ENCODE results near the gene FOXJ2.
"Not testable (repeated sequence)": the region's sequence is repeated elsewhere in the genome, so short reads cannot be mapped to it uniquely, and the experiment has no call there.

The FOXJ2 gene

DNA sequence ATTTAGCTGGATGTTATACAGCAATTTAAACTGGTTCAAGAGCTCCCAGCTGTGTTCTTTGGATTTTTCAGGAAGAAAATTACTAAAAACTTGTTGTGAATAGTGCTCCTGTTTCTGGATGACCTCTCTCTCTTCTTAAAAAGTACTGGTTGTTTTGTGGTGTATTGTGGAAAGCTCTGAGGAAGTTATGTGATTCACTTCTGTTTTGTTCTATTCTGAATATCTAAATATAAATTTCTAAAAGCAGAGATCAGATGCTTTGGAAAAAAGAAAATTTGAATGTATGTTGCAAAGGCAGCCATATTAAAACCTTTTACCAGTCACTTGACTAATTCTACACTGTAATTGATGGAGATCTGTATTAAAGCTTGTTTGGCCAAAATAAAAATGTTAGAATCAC lies 37.1 kb downstream of the FOXJ2 start:
- Histone ChIP-seq H3K27me3 (ENCODE audit: insufficient read depth, low read length, poor library complexity) (no peaks in the 10 kb centered on the region), H3K23ac (ENCODE audit: low read length) (no peak overlapping the region), H3K4me1 (ENCODE audit: control insufficient read depth, low read depth, low read length) (no peaks in the 10 kb centered on the region), H3K36me3 (ENCODE audit: control insufficient read depth, insufficient read depth, low read length) (no peaks in the 10 kb centered on the region), H3K4ac (ENCODE audit: low read depth, low read length) (no peak overlapping the region), H2BK15ac (replicated peaks; ENCODE audit: low read depth) (no peak overlapping the region), H4K5ac (ENCODE audit: low read length) (no peak overlapping the region), H2AK5ac (ENCODE audit: low read length) (no peak overlapping the region), H3K79me1 (ENCODE audit: low read length) (no peaks in the 10 kb centered on the region), H3K56ac (ENCODE audit: low read length) (no peak overlapping the region), H3K27ac (ENCODE audit: low read depth, low read length) (no peak overlapping the region), H2BK120ac (ENCODE audit: low read depth, low read length) (no peak overlapping the region), H3K9ac (ENCODE audit: low read length) (no peak overlapping the region), H4K8ac (ENCODE audit: low read depth, low read length) (no peak overlapping the region), H2BK5ac (ENCODE audit: low read length) (no peak overlapping the region), H3K18ac (ENCODE audit: low read length) (no peak overlapping the region), H3K79me2 (ENCODE audit: control insufficient read depth, insufficient read depth, low read length) (no peaks in the 10 kb centered on the region), H3K4me3 (ENCODE audit: low read length) (no peak overlapping the region), H3K4me2 (ENCODE audit: low read length) (no peak overlapping the region)
- no peak for DNase-seq

DNA sequence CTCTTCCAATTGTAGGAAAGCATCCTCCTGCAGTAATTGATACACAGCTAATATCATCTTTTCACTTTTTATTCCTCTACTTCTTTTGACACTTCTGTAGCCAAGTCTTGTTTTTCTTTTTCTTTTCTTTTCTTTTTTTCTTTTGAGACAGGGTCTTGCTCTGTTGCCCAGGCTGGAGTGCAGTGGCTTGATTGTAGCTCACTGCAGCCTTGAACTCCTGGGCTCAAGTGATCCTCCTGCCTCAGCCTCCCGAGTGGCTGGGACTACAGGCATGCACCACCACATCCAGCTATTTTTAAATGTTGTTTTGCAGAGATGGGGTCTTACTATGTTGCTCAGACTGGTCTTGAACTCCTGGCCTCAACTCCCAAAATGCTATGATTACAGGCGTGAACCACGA lies 39.3 kb downstream of the FOXJ2 start:
- not testable (repeated sequence) for DNase-seq; H3K9ac ChIP-seq (ENCODE audit: low read length); H3K4me2 ChIP-seq (ENCODE audit: low read length); H3K79me2 ChIP-seq (ENCODE audit: control insufficient read depth, insufficient read depth, low read length); H3K79me1 ChIP-seq (ENCODE audit: low read length); H3K4me3 ChIP-seq (ENCODE audit: low read length); H3K4ac ChIP-seq (ENCODE audit: low read depth, low read length); H3K56ac ChIP-seq (ENCODE audit: low read length); H3K36me3 ChIP-seq (ENCODE audit: control insufficient read depth, insufficient read depth, low read length); H3K4me1 ChIP-seq (ENCODE audit: control insufficient read depth, low read depth, low read length); H3K27me3 ChIP-seq (ENCODE audit: insufficient read depth, low read length, poor library complexity); H2AK5ac ChIP-seq (ENCODE audit: low read length); H4K5ac ChIP-seq (ENCODE audit: low read length); H4K8ac ChIP-seq (ENCODE audit: low read depth, low read length); H2BK15ac ChIP-seq (replicated peaks; ENCODE audit: low read depth); H3K18ac ChIP-seq (ENCODE audit: low read length); H3K23ac ChIP-seq (ENCODE audit: low read length); H2BK5ac ChIP-seq (ENCODE audit: low read length); H3K27ac ChIP-seq (ENCODE audit: low read depth, low read length); H2BK120ac ChIP-seq (ENCODE audit: low read depth, low read length)
- no CpG with 5 or more reads among the region's 3 CpGs for WGBS (ENCODE audit: extremely low coverage, insufficient coverage, low lambda C conversion rate)

DNA sequence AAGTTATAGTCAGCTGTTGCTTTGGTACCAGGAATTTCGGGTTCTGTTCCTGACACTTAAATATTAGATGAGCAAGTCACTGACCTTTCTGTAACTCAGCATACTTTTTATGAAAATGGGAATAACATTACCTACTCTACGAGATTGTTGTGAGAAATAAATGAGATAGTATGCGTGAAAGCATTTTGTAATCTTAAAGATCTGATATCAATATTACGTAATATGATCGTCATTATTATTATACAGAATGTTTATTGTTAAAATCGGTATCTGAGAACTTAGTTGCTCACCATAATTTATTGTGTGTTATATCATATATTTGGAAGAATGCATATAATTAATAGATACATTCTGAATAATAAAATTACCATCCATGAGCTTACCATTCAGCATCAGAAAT lies 43.4 kb downstream of the FOXJ2 start:
- Histone ChIP-seq H3K79me2 (ENCODE audit: control insufficient read depth, insufficient read depth, low read length) (no peaks in the 10 kb centered on the region), H3K4me3 (ENCODE audit: low read length) (no peak overlapping the region), H3K18ac (ENCODE audit: low read length) (no peak overlapping the region), H4K5ac (ENCODE audit: low read length) (no peak overlapping the region), H3K4me2 (ENCODE audit: low read length) (no peak overlapping the region), H4K8ac (ENCODE audit: low read depth, low read length) (no peak overlapping the region), H3K4me1 (ENCODE audit: control insufficient read depth, low read depth, low read length) (no peaks in the 10 kb centered on the region), H3K27ac (ENCODE audit: low read depth, low read length) (no peak overlapping the region), H3K27me3 (ENCODE audit: insufficient read depth, low read length, poor library complexity) (no peaks in the 10 kb centered on the region), H3K9ac (ENCODE audit: low read length) (no peak overlapping the region), H3K79me1 (ENCODE audit: low read length) (no peaks in the 10 kb centered on the region), H2BK120ac (ENCODE audit: low read depth, low read length) (no peak overlapping the region), H2BK15ac (replicated peaks; ENCODE audit: low read depth) (no peak overlapping the region), H2AK5ac (ENCODE audit: low read length) (no peak overlapping the region), H3K23ac (ENCODE audit: low read length) (no peak overlapping the region), H3K36me3 (ENCODE audit: control insufficient read depth, insufficient read depth, low read length) (no peaks in the 10 kb centered on the region), H3K4ac (ENCODE audit: low read depth, low read length) (no peak overlapping the region), H2BK5ac (ENCODE audit: low read length) (no peak overlapping the region), H3K56ac (ENCODE audit: low read length) (no peak overlapping the region)
- DNase-seq: no peak
- 100% methylated on average over 3 of the region's 6 CpGs for WGBS (ENCODE audit: extremely low coverage, insufficient coverage, low lambda C conversion rate)

DNA sequence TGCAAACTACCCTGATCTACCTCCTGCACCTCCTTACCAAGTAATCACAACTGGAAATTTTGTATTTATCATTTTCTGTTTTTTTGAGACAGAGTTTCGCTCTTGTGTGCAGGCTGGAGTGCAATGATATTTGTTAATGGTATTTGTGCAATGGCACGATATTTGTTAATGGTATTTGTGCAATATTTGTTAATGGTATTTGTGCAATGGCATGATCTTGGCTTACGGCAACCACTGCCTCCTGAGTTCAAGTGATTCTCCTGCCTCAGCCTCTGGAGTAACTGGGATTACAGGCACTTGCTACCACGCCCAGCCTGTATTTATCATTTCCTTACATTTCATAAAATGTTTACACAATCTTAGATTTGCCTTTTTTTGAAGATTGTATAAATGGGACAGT lies 43.9 kb downstream of the FOXJ2 start:
- Histone ChIP-seq H2AK5ac (ENCODE audit: low read length) (no peak overlapping the region), H2BK15ac (replicated peaks; ENCODE audit: low read depth) (no peak overlapping the region), H3K9ac (ENCODE audit: low read length) (no peak overlapping the region), H4K8ac (ENCODE audit: low read depth, low read length) (no peak overlapping the region), H3K27me3 (ENCODE audit: insufficient read depth, low read length, poor library complexity) (no peaks in the 10 kb centered on the region), H3K56ac (ENCODE audit: low read length) (no peak overlapping the region), H2BK5ac (ENCODE audit: low read length) (no peak overlapping the region), H3K36me3 (ENCODE audit: control insufficient read depth, insufficient read depth, low read length) (no peaks in the 10 kb centered on the region), H3K4me2 (ENCODE audit: low read length) (no peak overlapping the region), H3K4me3 (ENCODE audit: low read length) (no peak overlapping the region), H2BK120ac (ENCODE audit: low read depth, low read length) (no peak overlapping the region), H3K79me2 (ENCODE audit: control insufficient read depth, insufficient read depth, low read length) (no peaks in the 10 kb centered on the region), H3K23ac (ENCODE audit: low read length) (no peak overlapping the region), H3K79me1 (ENCODE audit: low read length) (no peaks in the 10 kb centered on the region), H3K4me1 (ENCODE audit: control insufficient read depth, low read depth, low read length) (peaks cover 1% of the 10 kb centered on the region), H3K27ac (ENCODE audit: low read depth, low read length) (no peak overlapping the region), H3K18ac (ENCODE audit: low read length) (no peak overlapping the region), H4K5ac (ENCODE audit: low read length) (no peak overlapping the region), H3K4ac (ENCODE audit: low read depth, low read length) (no peak overlapping the region)
- no CpG with 5 or more reads among the region's 4 CpGs for WGBS (ENCODE audit: extremely low coverage, insufficient coverage, low lambda C conversion rate)
- no peak for DNase-seq

DNA sequence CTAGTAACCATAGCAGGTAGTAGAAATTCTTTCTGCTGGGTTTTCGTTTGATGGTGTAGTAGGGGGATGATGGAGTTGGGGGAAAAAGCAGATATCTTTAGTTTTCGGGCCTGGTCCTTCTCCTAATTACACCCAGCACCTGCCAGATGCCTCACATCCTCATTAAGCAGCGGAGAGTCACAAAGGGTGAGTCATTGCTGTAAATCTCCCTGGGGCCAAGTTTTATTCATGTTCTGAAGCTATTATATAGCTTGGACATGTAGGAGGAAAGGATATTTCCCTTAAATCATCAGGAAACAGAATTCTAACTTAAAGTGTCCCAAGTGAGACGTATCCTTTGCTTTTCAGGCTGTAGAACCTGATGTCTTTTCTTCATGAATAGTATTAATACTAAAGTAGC lies 44.7 kb downstream of the FOXJ2 start:
- Histone ChIP-seq H3K27ac (ENCODE audit: low read depth, low read length) (no peak overlapping the region), H3K36me3 (ENCODE audit: control insufficient read depth, insufficient read depth, low read length) (no peaks in the 10 kb centered on the region), H3K4me2 (ENCODE audit: low read length) (no peak overlapping the region), H3K4me1 (ENCODE audit: control insufficient read depth, low read depth, low read length) (peaks cover 1% of the 10 kb centered on the region), H3K9ac (ENCODE audit: low read length) (no peak overlapping the region), H4K8ac (ENCODE audit: low read depth, low read length) (no peak overlapping the region), H3K56ac (ENCODE audit: low read length) (no peak overlapping the region), H2BK120ac (ENCODE audit: low read depth, low read length) (no peak overlapping the region), H3K79me2 (ENCODE audit: control insufficient read depth, insufficient read depth, low read length) (peaks cover under 1% of the 10 kb centered on the region), H3K23ac (ENCODE audit: low read length) (no peak overlapping the region), H2BK5ac (ENCODE audit: low read length) (no peak overlapping the region), H3K4ac (ENCODE audit: low read depth, low read length) (no peak overlapping the region), H3K4me3 (ENCODE audit: low read length) (no peak overlapping the region), H2AK5ac (ENCODE audit: low read length) (no peak overlapping the region), H3K27me3 (ENCODE audit: insufficient read depth, low read length, poor library complexity) (no peaks in the 10 kb centered on the region), H3K79me1 (ENCODE audit: low read length) (no peaks in the 10 kb centered on the region), H4K5ac (ENCODE audit: low read length) (no peak overlapping the region), H2BK15ac (replicated peaks; ENCODE audit: low read depth) (no peak overlapping the region), H3K18ac (ENCODE audit: low read length) (no peak overlapping the region)
- DNase-seq: peak; percentile 56
- WGBS (ENCODE audit: extremely low coverage, insufficient coverage, low lambda C conversion rate): no CpG with 5 or more reads among the region's 4 CpGs

DNA sequence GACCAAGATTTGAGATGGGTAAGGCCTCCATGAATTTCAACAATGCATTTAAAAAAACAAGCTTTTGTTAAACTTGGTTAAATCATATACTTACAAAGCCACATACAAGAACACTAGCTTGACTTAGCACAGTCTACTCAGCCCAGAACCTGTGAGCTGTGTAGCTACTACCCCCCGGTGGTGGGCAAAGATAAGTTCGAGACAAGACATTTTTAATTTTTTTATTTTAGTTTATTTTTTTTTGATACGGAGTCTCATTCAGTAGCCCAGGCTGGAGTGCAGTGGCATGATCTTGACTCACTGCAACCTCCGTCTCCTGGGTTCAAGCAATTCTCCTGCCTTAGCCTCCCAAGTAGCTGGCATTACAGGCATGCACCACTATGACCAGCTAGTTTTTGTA lies 45.9 kb downstream of the FOXJ2 start:
- no CpG with 5 or more reads among the region's 4 CpGs for WGBS (ENCODE audit: extremely low coverage, insufficient coverage, low lambda C conversion rate)
- Histone ChIP-seq H3K4me3 (ENCODE audit: low read length) (no peak overlapping the region), H3K79me2 (ENCODE audit: control insufficient read depth, insufficient read depth, low read length) (peaks cover 9% of the 10 kb centered on the region), H3K23ac (ENCODE audit: low read length) (no peak overlapping the region), H2BK5ac (ENCODE audit: low read length) (no peak overlapping the region), H3K4me1 (ENCODE audit: control insufficient read depth, low read depth, low read length) (peaks cover 3% of the 10 kb centered on the region), H3K27ac (ENCODE audit: low read depth, low read length) (no peak overlapping the region), H3K4me2 (ENCODE audit: low read length) (no peak overlapping the region), H2AK5ac (ENCODE audit: low read length) (no peak overlapping the region), H4K5ac (ENCODE audit: low read length) (no peak overlapping the region), H2BK15ac (replicated peaks; ENCODE audit: low read depth) (no peak overlapping the region), H2BK120ac (ENCODE audit: low read depth, low read length) (no peak overlapping the region), H3K18ac (ENCODE audit: low read length) (no peak overlapping the region), H3K4ac (ENCODE audit: low read depth, low read length) (no peak overlapping the region), H3K79me1 (ENCODE audit: low read length) (peaks cover 2% of the 10 kb centered on the region), H4K8ac (ENCODE audit: low read depth, low read length) (no peak overlapping the region), H3K56ac (ENCODE audit: low read length) (no peak overlapping the region), H3K27me3 (ENCODE audit: insufficient read depth, low read length, poor library complexity) (no peaks in the 10 kb centered on the region), H3K36me3 (ENCODE audit: control insufficient read depth, insufficient read depth, low read length) (no peaks in the 10 kb centered on the region), H3K9ac (ENCODE audit: low read length) (no peak overlapping the region)
- DNase-seq: peak; percentile 68
